Measurements from ENCODE around the gene AFAP1L2. TPM values are rescaled to one million over a fixed set of nuclear protein-coding genes. Genes with fewer than 3 reads are reported as not detected.

The AFAP1L2 gene
- total and polyA plus RNA-seq, 7 experiments from 2014 or later, result 0.56 to 3.0 (median 1.5) TPM

DNA sequence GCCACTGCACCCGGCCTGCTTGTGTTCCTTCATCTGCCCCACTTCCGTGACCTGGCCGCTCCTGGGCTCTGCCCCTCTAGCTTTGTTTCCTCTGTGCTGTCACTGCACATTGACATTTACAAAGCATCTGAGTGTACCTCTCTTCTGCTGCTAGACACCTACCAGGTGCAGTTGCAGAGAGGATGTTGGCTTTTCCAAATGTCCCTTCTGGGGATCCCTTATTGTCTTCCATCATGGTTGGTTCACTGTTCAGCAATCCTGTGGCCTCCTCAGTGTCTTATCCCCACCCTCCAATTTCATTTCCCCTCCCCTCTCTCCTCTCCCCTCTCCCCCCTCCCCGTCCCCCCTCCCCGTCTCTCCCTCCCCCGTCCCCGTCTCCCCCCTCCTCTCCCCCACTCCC lies 151.4 kb downstream of the AFAP1L2 start:
- H3K36me3 ChIP-seq (ENCODE audit: control insufficient read depth in 2 of 3, insufficient read depth in 3 of 3, low read length in 3 of 3), result no peaks in the 10 kb centered on the region
- H3K27ac Mint-ChIP-seq, result no peak overlapping the region
- no peak overlapping the region for H3K4me3 Mint-ChIP-seq
- ChIA-PET POLR2A (no interaction called here), CTCF (no interaction called here)
- ATAC-seq (no peak), DNase-seq (no peak)
- no peaks in the 10 kb centered on the region for H3K4me1 ChIP-seq (ENCODE audit: control insufficient read depth in 2 of 2, insufficient read depth in 2 of 2, low read length in 2 of 2)
- H3K4me3 ChIP-seq (ENCODE audit: low read length), result no peak overlapping the region
- peaks cover 0 to 6% (median 0%) of the 10 kb centered on the region in 11 donors for H3K9me3 Mint-ChIP-seq
- H3K4me1 Mint-ChIP-seq, result peaks cover 0 to 3% (median 2%) of the 10 kb centered on the region in 7 donors
- H3K36me3 Mint-ChIP-seq, result no peaks in the 10 kb centered on the region
- H3K27ac ChIP-seq (ENCODE audit: low read depth, low read length), result no peak overlapping the region
- H3K27me3 ChIP-seq (ENCODE audit: control insufficient read depth in 2 of 2, insufficient read depth in 2 of 2, low read length in 2 of 2), result no peaks in the 10 kb centered on the region
- peaks cover 0 to 15% (median 6%) of the 10 kb centered on the region in 5 donors for H3K27me3 Mint-ChIP-seq
- intact Hi-C loops (cut with micrococcal nuclease), result no loop called here
- no peaks in the 10 kb centered on the region for H3K9me3 ChIP-seq (ENCODE audit: control insufficient read depth in 2 of 3, low read length in 3 of 3)

DNA sequence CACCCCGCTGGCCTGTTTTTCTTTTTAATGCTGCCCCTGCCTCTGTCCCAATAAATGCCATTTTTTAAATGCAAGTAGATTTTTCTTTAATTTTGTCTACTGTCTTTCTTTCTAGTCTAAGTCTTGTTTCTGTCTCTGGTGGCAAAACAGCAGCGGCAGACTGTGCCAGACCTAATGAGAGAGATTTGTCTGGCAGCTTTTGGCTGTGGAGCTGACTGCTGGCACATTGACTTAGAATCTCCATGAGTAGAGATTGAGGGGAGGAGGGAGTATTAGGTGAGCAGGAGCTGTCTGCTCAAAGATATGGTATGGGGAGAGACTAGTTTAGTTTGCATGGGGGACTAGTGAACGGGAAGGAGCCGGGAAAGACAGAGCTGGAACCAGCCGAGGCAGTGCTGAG lies 152.2 kb downstream of the AFAP1L2 start:
- H3K4me1 Mint-ChIP-seq, result no peaks in the 10 kb centered on the region
- H3K27me3 Mint-ChIP-seq, result peaks cover 0 to 15% (median 6%) of the 10 kb centered on the region in 5 donors
- H3K9me3 ChIP-seq (ENCODE audit: control insufficient read depth in 2 of 3, low read length in 3 of 3), result no peaks in the 10 kb centered on the region
- H3K27me3 ChIP-seq (ENCODE audit: control insufficient read depth in 2 of 2, insufficient read depth in 2 of 2, low read length in 2 of 2), result no peaks in the 10 kb centered on the region
- DNase-seq (no peak), ATAC-seq (no peak)
- ChIA-PET CTCF (no interaction called here), POLR2A (no interaction called here)
- intact Hi-C loops (cut with micrococcal nuclease), result no loop called here
- no peaks in the 10 kb centered on the region for H3K36me3 ChIP-seq (ENCODE audit: control insufficient read depth in 2 of 3, insufficient read depth in 3 of 3, low read length in 3 of 3)
- peaks cover 0 to 6% (median 0%) of the 10 kb centered on the region in 11 donors for H3K9me3 Mint-ChIP-seq
- no peaks in the 10 kb centered on the region for H3K4me1 ChIP-seq (ENCODE audit: control insufficient read depth in 2 of 2, insufficient read depth in 2 of 2, low read length in 2 of 2)
- H3K36me3 Mint-ChIP-seq, result no peaks in the 10 kb centered on the region
- no peak overlapping the region for H3K27ac Mint-ChIP-seq
- H3K27ac ChIP-seq (ENCODE audit: low read depth, low read length), result no peak overlapping the region
- no peak overlapping the region for H3K4me3 Mint-ChIP-seq
- H3K4me3 ChIP-seq (ENCODE audit: low read length), result no peak overlapping the region

DNA sequence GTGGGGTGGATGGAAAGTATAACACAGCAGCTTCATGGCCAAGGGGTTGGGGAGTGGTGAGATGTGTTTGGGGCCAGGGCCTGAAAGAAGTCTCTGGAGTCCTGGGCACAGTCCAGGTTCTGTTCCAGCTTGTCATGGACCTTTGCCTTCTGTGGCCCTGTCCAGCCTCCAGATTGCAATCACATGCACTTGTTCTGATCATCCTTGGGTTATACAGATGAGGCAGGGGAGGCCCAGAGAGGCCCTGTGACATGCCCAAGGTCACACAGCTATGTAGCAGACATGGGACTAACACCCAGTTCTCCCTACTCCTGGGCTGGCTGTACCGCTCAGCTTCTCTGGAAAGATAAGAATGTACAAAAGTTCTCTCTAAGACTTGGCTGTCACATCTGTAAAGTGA lies 153.6 kb downstream of the AFAP1L2 start:
- Histone ChIP-seq H3K27me3 (ENCODE audit: control insufficient read depth in 2 of 2, insufficient read depth in 2 of 2, low read length in 2 of 2) (no peaks in the 10 kb centered on the region), H3K4me3 (ENCODE audit: low read length) (no peak overlapping the region), H3K27ac (ENCODE audit: low read depth, low read length) (no peak overlapping the region), H3K36me3 (ENCODE audit: control insufficient read depth in 2 of 3, insufficient read depth in 3 of 3, low read length in 3 of 3) (no peaks in the 10 kb centered on the region), H3K4me1 (ENCODE audit: control insufficient read depth in 2 of 2, insufficient read depth in 2 of 2, low read length in 2 of 2) (no peaks in the 10 kb centered on the region), H3K9me3 (ENCODE audit: control insufficient read depth in 2 of 3, low read length in 3 of 3) (no peaks in the 10 kb centered on the region)
- H3K9me3 Mint-ChIP-seq, result peaks cover 0 to 6% (median 0%) of the 10 kb centered on the region in 11 donors
- ChIA-PET POLR2A (no interaction called here), CTCF (no interaction called here)
- no peak for DNase-seq
- H3K27ac Mint-ChIP-seq, result no peak overlapping the region
- H3K36me3 Mint-ChIP-seq, result no peaks in the 10 kb centered on the region
- no peaks in the 10 kb centered on the region for H3K4me1 Mint-ChIP-seq
- ATAC-seq, result no peak
- H3K27me3 Mint-ChIP-seq, result peaks cover 3 to 17% (median 6%) of the 10 kb centered on the region in 5 donors
- intact Hi-C loops (cut with micrococcal nuclease), result no loop called here
- no peak overlapping the region for H3K4me3 Mint-ChIP-seq

DNA sequence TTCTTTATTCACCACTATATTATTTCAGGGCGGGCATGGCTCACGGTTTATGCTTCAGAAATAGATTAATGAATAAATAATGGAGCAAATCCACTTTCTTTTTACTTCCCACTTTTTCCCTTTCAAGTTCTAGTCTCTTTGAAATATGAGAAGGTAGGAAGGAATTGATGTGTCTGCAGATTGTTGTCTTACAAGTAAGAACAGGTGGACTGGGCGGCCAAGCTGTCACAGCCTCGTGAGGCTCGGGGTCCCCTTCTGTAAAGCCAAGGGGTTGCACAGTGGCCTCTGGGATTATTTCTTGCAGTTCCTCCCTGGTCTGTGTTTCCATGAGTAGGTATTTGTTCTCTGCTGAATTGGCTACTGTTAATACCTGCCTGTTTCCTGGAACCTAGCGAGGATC lies 154.1 kb downstream of the AFAP1L2 start:
- Mint-ChIP-seq H3K9me3 (peaks cover 0 to 6% (median 0%) of the 10 kb centered on the region in 11 donors), H3K36me3 (no peaks in the 10 kb centered on the region), H3K4me3 (no peak overlapping the region), H3K27ac (no peak overlapping the region), H3K4me1 (no peaks in the 10 kb centered on the region), H3K27me3 (peaks cover 3 to 22% (median 10%) of the 10 kb centered on the region in 5 donors)
- ATAC-seq (no peak), DNase-seq (no peak)
- Histone ChIP-seq H3K27me3 (ENCODE audit: control insufficient read depth in 2 of 2, insufficient read depth in 2 of 2, low read length in 2 of 2) (no peaks in the 10 kb centered on the region), H3K9me3 (ENCODE audit: control insufficient read depth in 2 of 3, low read length in 3 of 3) (no peaks in the 10 kb centered on the region), H3K4me3 (ENCODE audit: low read length) (no peak overlapping the region), H3K4me1 (ENCODE audit: control insufficient read depth in 2 of 2, insufficient read depth in 2 of 2, low read length in 2 of 2) (no peaks in the 10 kb centered on the region), H3K36me3 (ENCODE audit: control insufficient read depth in 2 of 3, insufficient read depth in 3 of 3, low read length in 3 of 3) (no peaks in the 10 kb centered on the region), H3K27ac (ENCODE audit: low read depth, low read length) (no peak overlapping the region)
- intact Hi-C loops (cut with micrococcal nuclease), result no loop called here
- CTCF ChIA-PET, result no interaction called here
- POLR2A ChIA-PET, result no interaction called here

DNA sequence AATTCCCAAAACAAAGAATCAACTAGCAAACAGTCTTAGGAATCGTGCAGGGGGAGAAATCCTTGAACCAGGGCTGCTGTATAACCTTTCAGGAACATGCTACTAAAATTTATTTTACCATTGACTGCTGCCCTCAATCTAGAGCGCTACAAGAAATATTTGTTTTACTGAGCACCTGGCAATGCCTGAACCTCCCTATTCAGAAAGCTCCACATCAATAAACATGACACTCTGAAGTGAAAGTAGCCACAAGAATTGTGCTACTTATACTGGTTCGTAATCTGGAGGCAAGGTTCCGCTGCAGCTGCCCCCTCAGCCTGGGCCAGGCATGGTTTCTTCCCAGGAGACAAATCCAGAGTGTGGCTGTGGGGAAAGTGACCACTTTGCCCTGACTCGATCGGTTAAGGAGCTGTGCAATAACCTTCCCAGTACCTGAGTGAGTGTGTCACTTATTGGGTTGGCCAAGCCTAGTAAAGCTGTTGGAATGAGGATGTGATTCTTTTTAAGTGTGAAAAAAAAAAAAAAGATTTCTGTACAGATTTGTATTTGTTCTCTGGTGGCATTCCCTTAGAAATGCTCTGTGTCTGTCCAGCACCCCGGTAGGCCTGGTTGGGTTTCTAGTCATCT lies 157.5 kb downstream of the AFAP1L2 start:
- POLR2A ChIA-PET, result no interaction called here
- Histone ChIP-seq H3K9me3 (ENCODE audit: control insufficient read depth in 2 of 3, low read length in 3 of 3) (no peaks in the 10 kb centered on the region), H3K27ac (ENCODE audit: low read depth, low read length) (no peak overlapping the region), H3K36me3 (ENCODE audit: control insufficient read depth in 2 of 3, insufficient read depth in 3 of 3, low read length in 3 of 3) (no peaks in the 10 kb centered on the region), H3K4me3 (ENCODE audit: low read length) (no peak overlapping the region), H3K4me1 (ENCODE audit: control insufficient read depth in 2 of 2, insufficient read depth in 2 of 2, low read length in 2 of 2) (no peaks in the 10 kb centered on the region), H3K27me3 (ENCODE audit: control insufficient read depth in 2 of 2, insufficient read depth in 2 of 2, low read length in 2 of 2) (no peaks in the 10 kb centered on the region)
- no peaks in the 10 kb centered on the region for H3K4me1 Mint-ChIP-seq
- H3K27me3 Mint-ChIP-seq, result peaks cover 27 to 53% (median 31%) of the 10 kb centered on the region in 5 donors
- H3K4me3 Mint-ChIP-seq, result peak overlapping the region in 1 of 10 donors; percentile 22
- no peaks in the 10 kb centered on the region for H3K36me3 Mint-ChIP-seq
- CTCF ChIA-PET, result interaction anchor here (1.1 kb wide), 1 partner anchor 56 kb away, joined by 4 read pairs; no protein-coding TSS in a partner anchor
- intact Hi-C loops (cut with micrococcal nuclease), result no loop called here
- no peak for DNase-seq
- ATAC-seq, result no peak
- no peak overlapping the region for H3K27ac Mint-ChIP-seq
- H3K9me3 Mint-ChIP-seq, result peaks cover 0 to 2% (median 0%) of the 10 kb centered on the region in 11 donors

DNA sequence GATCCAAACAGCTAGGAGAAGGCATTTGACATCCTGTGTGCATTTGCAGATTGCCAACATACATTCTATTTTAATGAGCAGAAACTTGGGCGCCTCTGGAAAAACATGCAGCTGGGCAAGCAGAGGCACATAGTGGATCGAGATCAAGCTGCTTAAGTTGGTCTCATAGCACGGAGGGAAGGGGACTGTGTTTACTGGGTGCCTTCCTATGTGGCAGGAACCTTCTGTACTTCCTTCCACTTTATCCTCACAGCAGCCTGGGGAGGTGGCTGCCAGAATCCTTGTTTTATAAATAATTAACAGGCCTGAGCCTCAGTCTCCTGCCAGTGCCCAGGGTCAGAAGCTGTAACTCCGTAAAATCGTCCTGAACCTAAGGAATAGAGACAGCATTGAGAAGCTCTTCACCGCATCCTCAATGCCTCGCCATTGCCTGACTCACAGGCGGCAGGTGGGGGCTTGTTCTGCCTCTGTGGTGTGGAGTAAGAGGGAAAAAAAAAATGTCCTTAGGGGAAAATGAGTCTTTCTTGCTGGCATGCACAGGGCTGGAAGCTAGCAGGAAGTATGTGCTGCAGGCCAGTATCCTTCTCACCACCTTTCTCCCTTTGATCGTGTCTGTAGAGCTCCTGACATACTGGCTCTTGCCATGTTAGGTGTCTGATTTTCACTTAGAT lies 159.0 kb downstream of the AFAP1L2 start:
- CTCF ChIA-PET, result no interaction called here
- intact Hi-C loops (cut with micrococcal nuclease), result no loop called here
- H3K27me3 Mint-ChIP-seq, result peaks cover 40 to 55% (median 42%) of the 10 kb centered on the region in 5 donors

More for the DNA sequence above, 159.0 kb downstream of the AFAP1L2 start:
- Histone ChIP-seq H3K27me3 (ENCODE audit: control insufficient read depth in 2 of 2, insufficient read depth in 2 of 2, low read length in 2 of 2) (no peaks in the 10 kb centered on the region), H3K36me3 (ENCODE audit: control insufficient read depth in 2 of 3, insufficient read depth in 3 of 3, low read length in 3 of 3) (no peaks in the 10 kb centered on the region), H3K27ac (ENCODE audit: low read depth, low read length) (no peak overlapping the region), H3K9me3 (ENCODE audit: control insufficient read depth in 2 of 3, low read length in 3 of 3) (no peaks in the 10 kb centered on the region), H3K4me1 (ENCODE audit: control insufficient read depth in 2 of 2, insufficient read depth in 2 of 2, low read length in 2 of 2) (no peaks in the 10 kb centered on the region), H3K4me3 (ENCODE audit: low read length) (no peak overlapping the region)
- Mint-ChIP-seq H3K4me3 (no peak overlapping the region), H3K27ac (no peak overlapping the region), H3K4me1 (no peaks in the 10 kb centered on the region), H3K9me3 (peaks cover 0 to 2% (median 0%) of the 10 kb centered on the region in 11 donors), H3K36me3 (no peaks in the 10 kb centered on the region)
- ATAC-seq, result no peak
- no peak for DNase-seq
- POLR2A ChIA-PET, result no interaction called here
